HuH-7.5 (cell line): ENCODE data around the gene PANX3.

Experiments used
- DNase-seq: peaks from one replicate; pipeline ENCODE4 v3.0.0; 2011; ENCODE audit warnings: low spot score

The PANX3 gene

GRCh38 chr11:124612567-124613246 lies 1.5 kb downstream of the PANX3 start:
- DNase-seq, result no peak

- no peak for DNase-seq
Observed at GRCh38 chr11:124618863-124619262, 7.6 kb downstream of the PANX3 start.

- DNase-seq, result peak; percentile 70
Observed at GRCh38 chr11:124622531-124623451, 11.6 kb downstream of the PANX3 start, which contains the start of gene TBRG1. TSS of gene TBRG1 (plus strand) at chr11:124622864. CDS start at chr11:124623084, 220 bp downstream.

- no peak for DNase-seq
Observed at GRCh38 chr11:124623861-124624525, 12.8 kb downstream of the PANX3 start.

GRCh38 chr11:124625504-124626168 lies 14.4 kb downstream of the PANX3 start:
- no peak for DNase-seq

GRCh38 chr11:124627546-124627945 lies 16.3 kb downstream of the PANX3 start:
- DNase-seq, result no peak

- no peak for DNase-seq
Observed at GRCh38 chr11:124629961-124630360, 18.7 kb downstream of the PANX3 start.

GRCh38 chr11:124633355-124633754 lies 22.1 kb downstream of the PANX3 start:
- no peak for DNase-seq

GRCh38 chr11:124635932-124636331 lies 24.7 kb downstream of the PANX3 start:
- no peak for DNase-seq

GRCh38 chr11:124638500-124638899 lies 27.3 kb downstream of the PANX3 start:
- DNase-seq, result no peak

- no peak for DNase-seq
Observed at GRCh38 chr11:124639186-124639585, 28.0 kb downstream of the PANX3 start.

GRCh38 chr11:124640666-124641065 lies 29.4 kb downstream of the PANX3 start:
- DNase-seq, result no peak

- DNase-seq, result no peak
Observed at GRCh38 chr11:124642628-124643027, 31.4 kb downstream of the PANX3 start.

- no peak for DNase-seq
Observed at GRCh38 chr11:124643042-124643604, 31.9 kb downstream of the PANX3 start.

GRCh38 chr11:124643605-124644425 lies 32.6 kb downstream of the PANX3 start:
- DNase-seq, result no peak

GRCh38 chr11:124644426-124645280 lies 33.4 kb downstream of the PANX3 start:
- DNase-seq, result peak; percentile 36

GRCh38 chr11:124646148-124646547 lies 34.9 kb downstream of the PANX3 start:
- no peak for DNase-seq

GRCh38 chr11:124648610-124649009 lies 37.4 kb downstream of the PANX3 start:
- no peak for DNase-seq

- no peak for DNase-seq
Observed at GRCh38 chr11:124656774-124657630, 45.8 kb downstream of the PANX3 start.
